ENCODE data around the gene TNS2.

TNS2 gene

DNA sequence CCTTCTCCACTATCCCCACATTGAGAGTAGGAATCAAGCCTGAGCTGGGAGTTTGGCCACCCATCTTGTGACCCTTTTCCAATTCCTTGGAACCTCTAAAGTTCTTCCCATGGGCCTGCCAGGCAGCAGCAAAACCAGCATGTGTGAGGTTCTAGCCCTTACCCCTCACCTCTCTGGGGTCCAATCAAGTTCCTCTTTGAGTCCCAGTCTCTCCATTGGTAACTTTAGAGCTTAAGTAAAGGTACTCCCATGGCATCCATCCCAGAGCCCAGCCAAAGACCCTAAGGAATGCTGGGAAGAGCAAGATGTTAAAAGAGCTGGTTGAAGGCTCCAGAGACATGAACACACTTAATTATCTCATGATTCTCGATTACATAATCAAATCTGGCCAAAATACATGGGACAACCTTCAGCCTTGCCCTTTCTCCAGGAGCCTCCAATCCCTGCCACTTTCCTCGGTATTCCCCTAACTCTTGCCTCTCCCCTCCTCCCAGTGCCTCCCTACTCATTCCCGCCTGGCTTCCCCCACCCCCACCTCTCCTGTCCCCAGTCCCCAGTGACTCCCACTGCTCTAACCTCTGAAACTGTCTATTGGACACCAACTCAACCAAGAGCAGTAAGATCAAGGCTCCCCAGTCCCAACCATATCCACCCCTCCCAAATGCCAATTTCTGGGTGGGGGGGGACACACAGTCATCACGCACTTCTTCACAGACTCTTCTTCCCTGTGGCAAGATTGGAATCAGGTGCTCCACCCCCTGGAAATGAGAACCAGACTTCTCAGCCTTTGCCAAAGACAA is 4.8 kb upstream of the TNS2 start:
- no peak for DNase-seq

DNA sequence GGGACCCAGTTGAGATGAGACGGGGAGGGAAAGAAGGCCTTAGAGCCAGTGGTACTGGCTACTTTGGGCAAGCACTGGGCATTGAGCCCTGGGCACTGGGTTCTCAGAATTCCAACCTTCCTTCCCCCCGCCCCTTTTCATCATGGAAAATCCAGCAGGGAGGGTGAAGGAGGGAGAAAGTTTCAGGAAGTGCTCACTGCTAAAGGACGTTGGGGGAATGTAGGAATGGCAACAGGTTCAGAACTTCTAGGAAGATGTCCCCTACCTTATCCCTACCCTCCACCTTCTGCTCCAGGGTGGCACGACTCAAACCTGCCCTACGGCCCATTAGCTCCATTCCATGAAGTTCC is 4.2 kb upstream of the TNS2 start:
- DNase-seq, result no peak

DNA sequence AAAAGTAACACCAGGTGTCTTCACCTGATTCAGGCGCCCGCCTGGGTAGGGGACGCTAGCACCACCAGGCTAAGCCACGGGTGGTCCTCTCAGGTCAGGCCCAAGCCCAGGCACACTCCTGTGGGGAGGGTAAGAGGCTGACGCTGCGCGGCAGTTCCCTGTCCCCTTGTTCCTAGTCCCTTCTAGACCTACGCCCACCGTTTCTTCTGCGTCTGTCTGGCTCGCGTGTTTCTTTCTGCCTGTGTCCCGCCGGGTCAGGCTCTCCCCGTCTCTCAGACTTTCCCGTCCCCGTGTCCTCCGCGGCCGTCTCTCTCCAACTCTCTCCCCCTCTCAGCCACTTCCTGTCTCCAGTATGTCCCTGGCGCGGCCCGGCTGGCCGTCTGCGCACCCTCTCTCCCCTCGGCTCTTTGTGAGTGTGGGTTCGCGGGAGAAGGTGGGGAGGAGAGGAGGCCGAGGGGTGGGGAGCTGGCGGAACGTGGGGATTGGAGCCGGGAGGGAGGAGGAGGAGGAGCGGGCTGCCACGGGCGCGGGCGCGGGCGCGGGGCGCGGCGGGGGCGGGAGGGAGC is 3.1 kb upstream of the TNS2 start:
- DNase-seq, result peak; percentile 93

DNA sequence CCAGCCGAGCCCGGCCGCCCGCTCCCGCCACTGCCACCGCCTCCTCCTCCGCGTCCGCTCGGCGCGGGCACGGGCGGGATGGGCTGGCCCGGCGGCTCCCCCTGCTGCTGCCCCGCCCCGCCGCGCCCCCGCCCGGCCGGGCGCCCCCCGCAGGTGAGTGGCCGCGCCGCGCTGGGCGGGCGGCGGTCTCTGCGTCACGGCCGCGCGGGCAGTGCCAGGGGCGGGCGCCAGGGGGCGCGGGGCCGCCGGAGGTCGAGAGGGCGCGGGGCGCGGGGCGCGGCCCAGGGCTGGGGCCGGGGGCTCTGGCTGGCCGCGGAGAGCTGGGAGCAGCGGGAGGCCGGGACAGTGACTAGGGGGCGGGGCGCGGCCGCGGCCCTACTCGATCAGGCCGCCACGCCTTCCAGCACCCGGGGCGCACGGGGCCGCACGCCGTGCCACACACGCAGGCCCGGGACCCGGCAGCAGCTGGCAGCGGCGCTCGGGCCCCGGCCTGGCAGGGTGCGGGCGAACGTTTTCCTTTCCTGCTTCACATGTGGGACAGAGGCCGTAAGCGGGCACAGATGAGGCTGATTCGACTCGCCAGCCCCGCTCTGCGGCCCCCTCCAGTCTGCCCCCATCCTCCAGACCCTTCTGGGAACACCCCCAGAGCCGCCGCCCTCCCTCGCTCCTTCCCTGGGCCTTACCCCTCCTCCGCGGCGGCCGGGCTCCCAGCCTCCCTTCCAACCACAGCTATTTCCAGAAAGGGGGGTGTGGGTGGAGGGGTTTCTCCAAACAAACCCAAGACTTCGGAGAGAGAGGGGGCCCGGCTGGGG is 2.4 kb upstream of the TNS2 start:
- peak; percentile 84 for DNase-seq

DNA sequence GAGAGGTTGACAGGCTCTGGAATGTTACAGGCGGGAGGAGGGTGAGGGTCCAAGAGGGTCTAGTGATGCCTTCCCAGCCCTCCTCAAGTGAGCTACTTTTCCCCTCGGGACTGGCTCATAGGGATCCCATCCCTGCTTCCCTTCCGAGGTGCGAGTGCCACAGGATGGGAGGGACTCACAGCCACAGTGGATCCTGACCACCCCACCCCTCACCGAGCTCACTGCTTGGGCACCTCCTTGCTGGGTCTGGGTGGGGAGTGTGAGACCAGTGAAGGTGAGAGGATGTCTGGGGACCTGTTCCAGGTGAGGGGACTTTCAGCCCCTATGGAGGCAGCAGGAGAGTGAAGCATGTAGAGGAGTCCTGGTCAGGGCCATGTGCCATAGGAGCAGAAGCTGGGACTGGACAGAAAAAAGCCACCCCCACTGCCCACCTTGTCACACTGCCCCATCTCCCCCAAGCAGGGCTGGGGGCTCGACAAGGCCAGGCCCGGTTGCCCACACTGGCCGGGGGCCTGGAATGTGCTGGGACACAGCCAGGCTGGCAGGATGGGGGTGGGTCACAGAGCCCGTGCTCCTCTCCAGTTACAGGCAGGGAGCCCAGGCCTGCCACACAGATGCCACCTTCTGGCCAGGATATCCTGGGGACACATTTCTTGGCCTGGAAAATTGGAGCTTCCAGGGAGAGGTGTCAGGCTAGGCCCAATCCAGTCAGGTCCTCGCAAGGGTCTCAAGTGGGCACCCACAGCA is 1.7 kb upstream of the TNS2 start:
- DNase-seq, result no peak

DNA sequence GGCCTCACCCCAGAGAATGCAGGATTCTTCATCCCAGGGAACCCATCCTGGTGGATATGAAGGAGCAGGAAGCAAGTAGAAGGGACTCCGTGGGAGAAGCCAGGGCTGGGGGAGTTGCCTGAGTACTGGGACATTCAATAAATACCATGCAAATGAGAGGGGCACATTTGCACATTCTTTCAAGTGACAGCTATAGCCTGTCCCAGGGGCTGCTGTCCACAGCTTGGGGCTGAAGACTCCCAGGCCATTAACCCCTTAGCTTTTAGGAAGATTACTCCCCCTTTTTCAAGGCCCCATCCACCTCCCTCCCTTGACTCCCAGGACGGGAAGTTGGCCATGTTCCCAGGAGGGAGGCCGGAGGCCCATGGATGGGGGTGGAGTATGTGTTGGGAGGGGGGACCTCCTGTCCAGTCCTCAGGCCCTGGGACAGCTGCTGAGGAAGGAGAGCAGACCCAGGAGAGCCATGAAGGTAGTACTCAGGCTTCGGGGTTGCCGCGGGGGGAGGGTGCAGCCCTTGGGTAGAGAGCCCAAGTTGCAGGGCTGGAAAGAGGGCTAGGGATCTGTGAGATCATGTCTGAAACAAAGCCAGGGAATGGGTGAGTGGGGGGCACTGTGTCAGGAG is 974 bp upstream of the TNS2 start:
- peak; percentile 84 for DNase-seq

DNA sequence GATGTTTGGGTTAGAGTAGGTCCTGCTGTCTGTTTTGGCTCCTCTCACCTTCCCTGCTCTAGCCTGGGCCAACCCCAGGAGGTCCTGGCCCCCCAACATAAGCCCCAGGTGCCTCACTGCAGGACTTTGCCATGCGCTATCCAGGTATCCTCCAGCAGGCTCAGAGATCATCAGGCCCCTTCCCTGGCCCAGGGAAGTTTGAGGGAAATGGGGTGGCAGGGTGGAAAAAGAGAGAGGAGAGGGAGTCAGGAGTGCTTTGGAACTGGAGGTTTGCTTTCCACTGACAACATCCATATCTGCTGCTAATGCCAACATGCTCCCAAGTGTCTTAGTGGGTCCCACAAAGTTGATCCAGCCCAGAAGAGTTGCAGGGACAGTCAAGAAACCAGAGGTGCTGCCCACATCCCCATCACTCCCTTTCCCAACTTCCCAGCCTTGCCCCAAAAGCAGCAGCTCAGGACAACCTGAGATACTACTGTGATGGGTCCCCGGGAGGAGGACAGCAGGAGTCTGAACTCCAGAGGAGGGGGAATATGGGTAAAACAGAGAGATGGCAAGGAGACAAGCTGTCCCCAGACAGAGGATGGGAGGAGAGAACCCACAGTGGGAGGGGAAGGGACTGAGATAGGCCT is 677 bp downstream of the TNS2 start:
- no peak for DNase-seq

DNA sequence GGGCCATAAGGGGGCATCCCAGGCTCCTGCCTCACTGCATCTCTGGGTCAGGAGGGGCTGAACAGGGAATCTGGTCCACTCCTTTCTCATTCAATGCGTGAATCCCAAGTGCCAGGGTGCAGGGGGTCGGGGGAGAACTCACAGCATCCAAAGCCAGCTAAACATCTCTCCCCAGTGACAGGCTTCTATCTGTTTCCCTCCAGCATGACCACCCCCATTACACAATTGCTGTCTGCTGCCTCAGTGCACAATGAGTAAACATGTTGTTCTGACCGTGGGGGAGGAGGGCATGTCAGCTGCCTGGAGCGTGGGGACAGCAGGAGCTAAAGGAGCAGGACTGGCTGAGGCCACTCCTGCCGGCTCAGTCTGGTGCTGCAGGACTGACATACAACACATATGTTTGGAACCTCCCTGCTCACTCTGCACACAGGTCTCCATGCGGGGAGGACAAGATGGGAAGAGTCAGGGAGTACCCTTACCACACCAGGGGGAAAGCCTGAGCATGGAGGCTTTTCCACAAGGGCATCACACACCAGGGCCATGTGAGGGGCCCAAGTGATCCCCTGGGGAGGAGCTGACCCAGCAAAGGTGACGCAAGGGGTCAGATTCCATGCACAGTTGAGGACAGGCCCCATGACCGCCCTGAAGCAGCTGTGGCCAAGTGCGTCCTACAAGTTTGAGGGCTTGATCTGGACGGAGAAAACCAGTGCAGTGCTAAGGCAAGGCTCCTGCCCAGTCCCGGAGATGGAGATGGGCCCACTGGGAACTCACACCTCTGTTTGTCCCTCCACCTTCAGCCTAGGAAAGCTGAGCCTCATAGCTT is 1.4 kb downstream of the TNS2 start:
- DNase-seq, result no peak

DNA sequence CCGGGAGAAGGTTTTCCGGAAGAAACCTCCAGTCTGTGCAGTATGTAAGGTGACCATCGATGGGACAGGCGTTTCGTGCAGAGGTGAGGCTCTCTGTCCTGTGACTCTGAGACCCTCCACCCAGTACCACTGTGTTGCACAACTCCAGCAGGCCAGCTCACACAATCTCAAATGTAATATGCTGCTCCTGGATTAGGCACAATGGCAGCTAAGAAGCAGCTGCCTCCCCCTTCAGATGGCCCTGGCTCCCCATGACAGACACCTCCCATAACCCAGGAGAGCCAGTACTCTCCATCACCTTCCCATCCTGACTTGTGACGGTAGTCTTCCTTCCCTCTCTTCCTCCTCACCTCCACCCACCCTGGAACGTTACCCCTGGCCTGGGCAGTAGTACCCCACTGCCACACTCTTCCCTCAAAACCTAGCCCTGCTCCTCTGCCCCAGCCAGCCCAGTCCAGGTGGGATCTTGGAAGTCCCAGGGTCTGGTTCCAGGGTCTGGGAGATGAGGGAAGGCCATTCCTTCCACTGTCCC is 2.1 kb downstream of the TNS2 start:
- no peak for DNase-seq

DNA sequence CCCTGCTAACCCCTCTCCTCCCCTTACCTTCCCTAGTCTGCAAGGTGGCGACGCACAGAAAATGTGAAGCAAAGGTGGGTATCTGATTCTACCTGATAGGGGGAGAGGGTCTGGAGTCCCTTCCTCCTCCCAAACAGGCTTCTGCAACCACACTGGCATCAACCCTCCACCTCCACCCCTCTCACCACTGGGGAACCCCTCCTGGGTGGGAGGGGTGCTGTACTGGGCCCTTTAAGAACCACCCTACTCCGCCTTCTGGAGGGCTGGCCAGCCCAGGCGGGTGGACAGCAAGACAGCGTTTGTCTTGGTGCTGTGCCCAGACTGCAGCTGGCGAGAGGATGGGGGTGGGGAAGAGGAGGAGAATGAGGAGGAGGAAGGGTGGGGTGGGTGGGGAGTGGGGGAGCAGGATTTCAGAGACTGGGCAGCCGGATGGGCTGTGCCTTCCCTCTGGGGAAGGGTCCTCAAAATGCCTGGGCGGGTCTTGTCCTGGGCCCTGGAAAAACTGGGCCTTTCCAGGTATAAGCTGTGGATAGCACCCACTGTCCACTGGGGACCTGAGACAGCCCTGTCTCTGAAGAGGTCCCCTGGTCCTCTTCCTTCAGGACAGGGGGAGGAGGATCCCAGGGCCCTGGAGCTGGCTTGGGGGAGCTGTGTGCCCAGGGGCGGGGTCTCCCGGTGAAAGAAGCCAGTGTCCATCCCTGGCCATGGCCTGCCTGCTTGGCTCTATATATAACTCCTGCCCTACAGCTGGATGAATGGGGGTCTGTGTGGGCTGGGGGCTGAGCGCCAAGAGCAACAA is 2.8 kb downstream of the TNS2 start:
- DNase-seq, result peak; percentile 78

DNA sequence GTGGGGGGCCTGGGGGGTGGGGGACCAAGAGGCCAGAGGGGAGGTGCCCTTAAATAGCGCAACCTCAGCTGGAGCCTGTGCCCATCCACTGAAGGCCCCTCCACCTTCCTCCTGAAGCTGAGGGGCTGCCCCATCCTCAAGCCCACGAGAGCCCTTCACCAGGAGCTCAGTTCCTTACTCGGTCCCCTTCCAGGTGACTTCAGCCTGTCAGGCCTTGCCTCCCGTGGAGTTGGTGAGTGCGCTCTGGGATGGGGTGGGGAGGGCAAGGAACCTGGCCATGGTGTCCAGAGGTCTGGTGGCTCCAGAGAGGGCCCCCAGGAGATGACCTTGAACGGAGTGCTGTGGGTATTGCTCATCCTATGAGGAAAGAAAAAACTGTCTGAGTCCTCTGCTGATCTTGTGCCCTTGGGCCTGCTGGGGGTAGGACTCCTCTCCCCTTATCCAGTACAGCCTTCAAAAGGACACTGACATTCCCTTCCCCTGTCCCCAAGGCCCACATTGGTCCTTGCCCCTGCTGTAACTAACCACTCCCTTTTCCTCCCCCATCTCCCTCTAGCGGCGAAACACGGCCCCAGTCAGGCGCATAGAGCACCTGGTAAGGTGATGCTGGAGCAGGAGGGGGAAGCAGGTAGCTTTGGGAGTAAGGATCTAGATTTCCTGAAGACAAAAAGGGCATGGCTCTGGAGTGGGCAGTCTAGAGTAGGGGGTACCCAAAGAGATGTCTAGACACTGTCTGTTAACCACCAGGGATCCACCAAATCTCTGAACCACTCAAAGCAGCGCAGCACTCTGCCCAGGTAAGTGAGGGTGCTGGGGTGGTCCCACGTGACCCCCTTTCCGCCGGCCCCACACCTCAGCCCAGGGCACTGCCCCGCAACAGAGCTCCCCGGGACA is 3.6 kb downstream of the TNS2 start:
- DNase-seq, result no peak

DNA sequence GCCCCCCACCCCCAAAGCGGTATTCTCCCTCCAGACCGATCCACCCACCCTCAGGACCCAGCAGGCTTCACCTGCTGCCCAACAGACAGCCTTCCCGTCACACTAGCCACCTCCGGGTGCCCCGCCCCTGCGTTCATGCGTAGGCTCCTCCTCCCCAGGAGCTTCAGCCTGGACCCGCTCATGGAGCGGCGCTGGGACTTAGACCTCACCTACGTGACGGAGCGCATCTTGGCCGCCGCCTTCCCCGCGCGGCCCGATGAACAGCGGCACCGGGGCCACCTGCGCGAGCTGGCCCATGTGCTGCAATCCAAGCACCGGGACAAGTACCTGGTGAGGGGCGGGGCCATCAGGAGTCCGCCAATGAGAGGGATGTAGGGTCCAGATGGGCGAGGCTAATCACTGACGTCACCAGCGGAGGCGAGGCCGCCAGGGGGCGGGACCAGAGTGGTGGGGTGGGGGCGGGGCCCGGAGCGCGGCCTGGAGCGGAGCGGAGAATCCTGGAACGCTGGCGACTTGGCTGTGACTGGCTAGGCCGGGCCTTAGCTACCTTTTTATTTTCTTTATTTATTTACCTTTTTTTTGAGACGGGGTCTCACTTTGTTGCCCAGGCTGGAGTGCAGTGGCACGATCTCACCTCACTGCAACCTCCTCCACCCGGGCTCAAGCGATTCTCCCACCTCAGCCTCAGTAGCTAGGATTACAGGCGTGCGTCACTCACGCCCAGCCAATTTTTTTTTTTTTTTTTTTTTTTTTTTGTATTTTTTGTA is 4.4 kb downstream of the TNS2 start:
- DNase-seq, result peak; percentile 87

DNA sequence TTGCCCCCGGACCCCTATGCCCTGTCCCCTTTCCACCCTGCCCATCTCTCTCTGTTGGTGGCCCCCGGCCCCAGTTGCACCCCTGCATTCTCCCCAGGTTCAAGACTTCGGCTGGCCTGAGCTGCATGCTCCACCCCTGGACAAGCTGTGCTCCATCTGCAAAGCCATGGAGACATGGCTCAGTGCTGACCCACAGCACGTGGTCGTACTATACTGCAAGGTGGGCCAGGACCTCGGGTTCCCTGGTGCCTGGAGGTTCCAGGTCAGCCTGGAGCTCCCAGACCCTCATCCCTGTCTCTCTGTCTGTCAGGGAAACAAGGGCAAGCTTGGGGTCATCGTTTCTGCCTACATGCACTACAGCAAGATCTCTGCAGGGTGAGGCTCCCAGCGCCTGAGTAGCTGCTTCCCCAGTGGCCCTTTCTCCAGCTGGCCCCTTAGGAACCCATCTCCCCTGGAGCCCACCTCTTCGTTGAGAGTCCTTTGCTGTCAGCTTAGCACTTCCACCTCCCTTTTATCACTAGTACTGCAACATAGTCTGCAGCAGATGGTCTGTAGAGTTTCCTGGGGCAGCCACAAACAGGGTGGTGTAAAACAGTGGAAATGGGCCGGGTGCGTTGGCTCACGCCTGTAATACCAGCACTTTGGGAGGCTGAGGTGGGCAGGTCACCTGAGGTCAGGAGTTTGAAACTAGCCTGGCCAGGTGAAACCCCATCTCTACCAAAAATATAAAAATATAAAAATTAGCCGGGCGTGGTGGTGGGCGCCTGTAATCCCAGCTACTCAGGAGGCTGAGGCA is 5.8 kb downstream of the TNS2 start:
- DNase-seq, result no peak

DNA sequence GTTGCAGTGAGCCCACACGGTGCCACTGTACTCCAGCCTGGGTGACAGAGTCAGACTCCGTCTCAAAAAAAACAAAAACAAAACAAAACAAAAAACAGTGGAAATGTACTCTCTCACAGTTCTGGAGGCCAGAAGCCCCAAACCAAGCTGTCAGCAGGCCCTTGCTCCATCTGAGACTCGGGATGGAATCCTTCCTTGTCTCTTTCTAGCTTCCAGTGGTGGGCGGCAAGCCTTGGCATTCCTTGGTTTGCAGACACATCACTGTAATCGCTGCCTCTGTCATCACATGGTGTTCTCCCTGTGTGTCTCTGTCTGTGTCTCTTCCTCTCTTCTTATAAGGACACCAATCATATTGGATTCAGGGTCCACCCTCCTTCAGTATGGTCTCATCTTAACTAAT is 6.4 kb downstream of the TNS2 start:
- DNase-seq, result no peak

DNA sequence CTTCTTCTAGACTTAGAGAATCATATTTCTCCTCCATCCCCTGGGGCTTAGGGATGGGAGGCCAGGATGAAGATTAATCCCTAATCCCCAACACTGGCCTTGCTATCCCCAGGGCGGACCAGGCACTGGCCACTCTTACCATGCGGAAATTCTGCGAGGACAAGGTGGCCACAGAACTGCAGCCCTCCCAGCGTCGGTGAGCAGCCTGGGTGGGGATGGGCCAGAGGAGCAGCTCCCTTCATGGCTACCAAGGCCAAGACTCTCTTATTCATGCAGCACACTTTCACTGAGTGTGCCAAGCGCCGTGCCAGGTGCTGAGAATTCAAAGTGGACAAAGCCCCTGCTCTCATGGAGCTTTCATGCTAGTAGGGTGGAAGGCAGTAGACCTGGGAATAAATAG is 7.0 kb downstream of the TNS2 start:
- DNase-seq, result no peak

DNA sequence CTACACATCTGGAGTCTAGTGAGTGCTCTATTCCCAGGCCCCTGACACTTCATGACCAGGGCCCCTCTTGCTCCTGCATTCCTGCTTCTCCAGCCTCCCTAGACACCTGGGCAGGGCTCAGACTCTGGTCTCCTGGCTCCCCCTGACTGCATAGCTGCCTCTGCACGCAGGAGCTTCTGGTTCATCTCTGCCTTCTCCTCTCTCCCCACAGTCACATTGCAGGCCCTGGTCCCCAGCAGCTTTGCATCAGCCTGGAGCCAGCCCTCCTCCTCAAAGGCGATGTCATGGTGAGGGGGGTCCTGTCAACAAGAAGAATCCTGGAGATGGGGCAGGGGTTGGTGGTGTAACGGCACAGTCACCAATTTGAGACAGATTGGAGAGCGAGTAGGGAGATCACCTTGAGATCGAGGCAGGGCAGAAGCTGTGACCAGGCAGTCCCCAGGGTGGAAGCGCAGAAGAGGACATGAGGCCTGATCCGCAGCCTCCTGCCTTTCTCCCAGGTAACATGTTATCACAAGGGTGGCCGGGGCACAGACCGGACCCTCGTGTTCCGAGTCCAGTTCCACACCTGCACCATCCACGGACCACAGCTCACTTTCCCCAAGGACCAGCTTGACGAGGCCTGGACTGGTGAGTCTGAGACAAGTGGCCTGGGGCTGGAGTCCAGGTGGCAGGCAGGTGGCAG is 8.1 kb downstream of the TNS2 start:
- no peak for DNase-seq

Data from NCI-H226 (cell line).